HL-60/S4 treated with phorbol 12-myristate 13-acetate at 8.2 ng/mL for 4 days and 3 days (cell line): Measurements from ENCODE around the gene EFL1.
"Not testable (repeated sequence)": the region's sequence is repeated elsewhere in the genome, so short reads cannot be mapped to it uniquely, and the experiment has no call there.

Source experiments
- in situ Hi-C: fragments of 300-500 bp; cut with MboI; formaldehyde crosslinking; loops from 2 replicates; pipeline ENCODE4 v1.15.0; 2022; ENCODE audit warnings: low sequenced_read_pairs

Gene EFL1

DNA sequence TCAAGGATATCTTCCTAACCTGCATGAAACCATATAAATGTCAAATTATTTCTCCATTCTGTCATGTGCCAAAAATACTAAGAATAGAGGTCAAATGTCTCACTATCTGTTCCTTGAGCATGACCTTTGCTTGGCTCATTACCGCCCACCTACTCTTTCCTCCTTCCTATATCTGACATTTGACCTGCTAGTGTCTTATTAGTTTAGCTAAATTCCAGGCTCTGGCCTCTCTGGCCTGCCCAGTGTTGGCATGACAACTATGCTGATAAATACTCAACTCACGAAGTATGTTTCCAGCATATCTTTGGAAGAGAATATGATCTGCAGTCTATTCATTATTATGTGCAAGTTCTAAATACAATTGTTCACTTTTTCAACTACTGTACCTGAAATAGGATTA is 58.0 kb downstream of the EFL1 start:
- in situ Hi-C loops: not testable (repeated sequence)

DNA sequence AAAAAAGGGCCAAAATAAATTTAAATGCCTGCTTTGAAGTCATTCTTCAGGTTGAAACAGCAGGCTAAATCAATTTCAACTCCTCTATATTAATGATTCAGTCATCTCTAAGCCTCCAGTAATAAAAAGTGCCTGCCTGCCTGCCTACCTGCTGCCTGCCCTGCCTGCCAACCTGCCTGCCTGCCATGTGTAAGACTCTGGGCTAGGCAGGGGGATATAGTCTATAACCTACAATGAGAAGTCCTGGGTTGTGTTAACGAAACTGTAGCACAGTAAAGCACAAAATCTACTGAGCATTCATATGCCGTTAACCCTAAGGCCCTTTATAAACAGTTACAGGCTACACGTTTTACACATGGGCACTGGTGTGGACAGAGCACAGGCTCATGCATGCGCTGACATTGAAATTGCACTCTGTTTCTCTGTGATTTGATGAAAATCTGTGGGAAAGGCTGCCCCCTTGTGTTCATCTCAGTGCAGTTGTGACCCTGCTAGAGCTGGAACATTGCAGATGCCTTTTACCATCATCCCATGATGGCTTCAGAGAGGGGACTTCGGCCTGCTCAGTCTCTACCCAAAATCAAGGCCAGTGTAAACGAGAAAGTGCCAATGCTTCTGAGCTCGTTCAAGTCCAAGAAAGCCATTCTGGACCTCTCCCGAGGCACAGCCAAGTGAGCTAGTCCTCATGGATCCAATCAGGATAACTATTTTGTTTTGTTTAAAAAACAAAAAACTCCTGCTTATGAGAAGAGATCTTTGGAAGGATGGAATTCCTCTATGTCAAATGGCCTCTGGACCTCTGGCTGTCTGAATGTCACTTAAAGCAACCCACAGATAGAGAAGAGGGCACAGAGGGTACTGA is 64.6 kb downstream of the EFL1 start:
- in situ Hi-C loops: no loop called here

DNA sequence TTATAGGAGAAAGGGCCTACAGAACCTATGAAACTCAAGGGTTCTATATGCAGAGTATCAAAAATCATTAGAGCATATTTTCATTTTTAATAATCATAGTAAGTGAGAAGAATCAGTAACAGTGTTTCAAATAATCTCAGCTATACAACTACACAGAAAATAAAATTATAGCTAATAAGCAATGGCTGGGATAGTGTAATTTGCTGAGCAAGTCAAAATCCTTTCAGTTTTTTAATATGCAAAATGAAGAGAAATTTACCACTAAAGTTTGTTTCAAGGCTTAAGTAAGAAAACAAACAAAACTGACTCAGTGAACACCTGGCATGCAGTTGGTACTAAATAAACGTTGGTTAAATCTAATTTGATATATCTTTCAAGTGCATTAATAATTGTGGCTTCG is 66.2 kb downstream of the EFL1 start:
- in situ Hi-C loops: no loop called here

DNA sequence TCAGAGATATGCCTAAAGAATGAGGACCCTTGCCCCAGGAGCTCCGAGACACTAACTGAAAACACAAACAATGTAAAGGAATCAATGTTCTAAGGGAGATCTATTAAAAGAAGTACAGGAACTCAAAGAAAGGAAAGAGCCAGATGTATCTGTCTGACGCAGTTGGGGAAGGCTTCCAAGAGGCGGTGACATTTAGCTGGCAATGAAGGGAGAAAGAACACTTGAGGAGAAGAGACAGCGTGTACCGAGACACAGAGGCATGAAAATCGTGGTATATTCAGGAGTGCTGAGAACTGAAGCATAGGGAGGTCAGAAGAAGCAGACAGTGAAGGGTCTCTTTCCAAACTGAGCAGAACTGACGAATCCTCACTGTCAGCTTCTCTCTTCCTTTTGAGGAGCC is 66.7 kb downstream of the EFL1 start:
- in situ Hi-C loops: not testable (repeated sequence)

DNA sequence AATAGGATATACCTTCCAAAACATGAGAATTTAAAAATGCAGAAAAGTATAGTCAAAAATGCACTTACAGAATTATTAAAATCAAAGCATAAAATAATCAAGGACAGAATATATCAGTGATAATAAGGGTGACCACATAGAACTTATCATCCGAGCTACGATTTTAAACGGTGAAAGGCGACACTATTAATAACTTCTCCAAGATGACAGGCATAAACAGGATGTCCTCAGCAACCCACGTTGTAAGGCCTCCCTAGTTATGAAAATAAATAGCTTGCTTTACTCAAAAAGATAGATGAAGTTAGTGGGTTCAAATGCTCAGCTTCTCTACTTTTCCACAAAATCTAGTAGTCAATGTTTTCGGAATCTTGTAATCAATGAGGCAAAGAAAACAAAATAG is 68.0 kb downstream of the EFL1 start:
- in situ Hi-C loops: not testable (repeated sequence)

GRCh38 chr15:82193435-82193834 is 69.1 kb downstream of the EFL1 start:
- in situ Hi-C loops: not testable (repeated sequence)

DNA sequence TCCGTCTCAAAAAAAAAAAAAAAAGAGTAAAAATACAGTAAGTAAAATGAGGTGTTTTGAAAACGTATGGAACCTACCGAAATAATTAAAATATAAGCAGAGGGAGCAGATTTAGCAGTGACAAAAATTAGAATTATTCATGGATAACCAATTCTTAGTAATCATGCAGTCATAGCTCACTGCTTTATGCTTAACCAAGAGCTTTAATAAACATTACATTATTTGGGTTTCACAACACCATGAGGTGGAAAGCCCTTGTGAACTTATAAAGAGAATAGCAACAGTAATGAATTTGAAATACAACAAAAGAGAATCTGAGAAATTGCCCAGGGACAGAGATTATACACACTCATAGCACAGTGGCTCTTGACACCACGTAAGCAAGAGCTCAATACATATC is 70.1 kb downstream of the EFL1 start:
- in situ Hi-C loops: not testable (repeated sequence)

GRCh38 chr15:82186719-82187406 is 75.7 kb downstream of the EFL1 start:
- in situ Hi-C loops: no loop called here

DNA sequence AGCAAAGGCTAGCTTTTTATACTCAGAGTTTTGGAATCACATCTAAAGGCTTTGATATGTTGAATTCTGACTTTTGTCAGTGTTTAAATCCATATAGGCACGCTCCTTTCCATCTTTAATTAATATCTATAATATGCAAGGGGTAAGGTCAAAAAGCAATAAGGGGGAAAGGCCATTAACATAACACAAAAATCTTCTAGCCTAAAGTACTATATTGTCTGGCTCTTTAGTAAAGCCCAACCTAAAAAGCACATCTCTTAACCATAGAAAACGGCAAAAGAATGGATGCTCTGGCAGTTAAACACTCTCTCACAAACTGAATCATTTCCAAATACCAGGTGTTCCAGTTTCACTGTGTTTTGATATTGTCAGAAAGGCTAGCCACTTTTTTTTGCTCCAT is 76.4 kb downstream of the EFL1 start:
- in situ Hi-C loops: no loop called here

DNA sequence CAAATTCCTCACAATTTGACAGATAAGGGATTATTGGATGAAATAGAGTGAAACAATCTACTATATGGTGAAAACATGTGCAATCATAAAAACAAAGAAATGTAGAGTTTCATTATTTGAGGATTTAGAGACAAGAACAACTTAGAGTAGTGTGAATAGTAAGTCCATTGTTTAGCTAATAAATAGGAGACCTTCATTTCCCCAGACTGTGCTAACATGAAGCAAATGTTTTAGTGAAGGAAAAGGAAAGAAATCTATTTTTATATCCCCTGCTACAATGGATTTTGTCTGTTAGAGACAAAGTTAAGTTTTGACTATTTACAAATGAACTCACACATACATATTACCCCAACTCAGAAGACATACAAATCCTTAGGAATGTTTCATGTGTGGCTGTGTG is 77.8 kb downstream of the EFL1 start:
- in situ Hi-C loops: no loop called here

DNA sequence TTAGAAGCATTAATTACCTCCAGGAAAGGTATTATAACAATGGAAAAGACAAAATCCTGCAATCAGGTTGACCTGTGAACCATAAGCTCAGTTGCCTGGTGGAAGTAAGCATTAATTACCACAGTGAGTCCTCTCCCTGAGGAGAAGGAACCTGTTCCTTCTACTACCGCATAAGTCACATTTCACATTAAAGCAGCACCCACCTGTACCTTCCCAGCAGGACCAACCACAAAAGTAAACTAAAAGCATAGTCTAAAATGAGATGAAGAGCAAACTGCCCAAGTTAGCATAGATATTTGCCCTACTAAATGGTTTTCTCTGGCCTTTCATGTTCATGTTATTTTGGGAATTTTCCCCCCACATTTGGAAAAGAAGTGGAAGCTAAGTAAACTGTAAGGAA is 78.2 kb downstream of the EFL1 start:
- in situ Hi-C loops: no loop called here

DNA sequence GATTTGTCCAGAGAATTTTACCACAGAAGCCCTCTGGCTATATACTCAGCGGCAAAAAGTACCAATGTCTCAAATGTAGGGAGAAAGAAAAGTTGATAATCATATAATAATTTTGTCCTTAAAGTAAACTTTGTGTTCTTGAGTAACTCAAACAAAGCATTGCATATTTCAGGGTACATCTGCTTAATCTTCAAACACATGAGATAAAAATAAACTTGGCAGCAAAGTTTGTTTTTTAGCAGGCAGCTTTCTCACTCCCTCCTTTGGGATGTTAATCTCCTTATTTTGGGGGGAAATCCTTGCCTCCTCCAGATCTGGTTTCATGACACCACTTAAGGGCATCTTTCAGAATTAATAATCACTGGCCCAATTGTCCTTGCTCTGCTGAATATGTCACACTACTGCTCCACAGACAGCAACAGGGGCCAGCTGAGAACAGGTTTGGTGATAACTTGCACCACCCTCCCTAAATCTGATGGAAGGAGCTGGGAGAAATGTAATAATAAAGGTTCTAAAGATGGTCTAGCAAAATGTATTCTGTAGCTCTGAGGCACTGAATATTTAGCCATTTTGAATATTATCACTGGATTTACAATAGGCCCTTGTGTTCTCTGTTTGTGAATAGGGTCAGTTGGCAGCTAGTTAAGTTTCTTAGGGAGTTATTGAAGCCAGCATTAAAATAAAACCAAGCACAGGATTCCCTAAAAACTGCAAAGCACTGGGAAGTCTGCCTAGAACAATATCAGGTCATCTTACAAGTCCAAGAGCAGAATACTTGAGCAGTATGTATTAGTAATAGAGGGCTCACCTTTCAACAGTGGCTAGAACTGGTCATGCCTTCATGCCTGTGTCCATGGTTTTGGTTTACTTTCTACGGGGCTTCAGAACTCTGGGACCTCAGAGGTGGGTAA is 79.2 kb downstream of the EFL1 start:
- in situ Hi-C loops: no loop called here

DNA sequence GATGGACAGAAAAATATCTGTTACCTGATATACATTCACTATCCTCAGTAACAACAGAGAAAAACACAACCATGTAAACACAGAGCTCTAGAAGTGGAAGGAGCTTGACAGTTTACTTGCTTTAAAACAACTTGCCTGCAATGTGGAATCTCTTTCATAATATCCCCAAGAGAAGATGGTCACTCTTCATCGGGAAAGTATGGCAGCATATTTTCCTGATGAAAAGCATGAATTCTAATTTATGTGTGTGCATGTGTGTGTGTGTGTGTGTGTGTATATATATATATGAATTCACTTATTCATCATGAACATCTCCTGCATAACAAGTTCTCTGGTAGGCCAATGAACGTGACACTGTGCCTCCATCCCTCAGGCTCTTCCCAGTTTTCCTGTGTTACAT is 81.2 kb downstream of the EFL1 start:
- in situ Hi-C loops: no loop called here

GRCh38 chr15:82178061-82178460 is 84.5 kb downstream of the EFL1 start:
- in situ Hi-C loops: no loop called here

GRCh38 chr15:82177291-82178010 is 85.1 kb downstream of the EFL1 start:
- in situ Hi-C loops: no loop called here

- in situ Hi-C loops: no loop called here
Observed at GRCh38 chr15:82176542-82176941, 86.0 kb downstream of the EFL1 start.

- in situ Hi-C loops: no loop called here
Observed at GRCh38 chr15:82174471-82175235, 87.9 kb downstream of the EFL1 start.

DNA sequence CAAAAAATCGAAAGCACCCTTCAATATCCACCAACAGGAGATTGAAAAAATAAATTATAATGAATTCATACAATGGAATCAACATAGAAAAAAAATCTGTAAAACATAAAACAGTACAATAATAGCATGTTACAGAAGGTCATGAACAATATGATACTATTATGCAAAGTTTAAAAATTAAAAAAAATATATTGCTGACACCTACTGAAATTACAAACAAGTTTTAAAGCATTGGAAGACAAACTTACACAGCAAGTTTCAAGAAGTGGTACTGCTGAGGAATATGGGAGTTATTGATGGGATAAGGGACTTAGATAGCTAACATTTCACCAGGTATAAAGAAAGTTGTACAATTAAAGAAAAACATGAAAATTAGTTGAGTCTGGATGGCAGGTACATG is 89.4 kb downstream of the EFL1 start:
- in situ Hi-C loops: no loop called here

- in situ Hi-C loops: no loop called here
Observed at GRCh38 chr15:82172506-82172905, 90.0 kb downstream of the EFL1 start.

GRCh38 chr15:82168757-82169156 is 93.8 kb downstream of the EFL1 start:
- in situ Hi-C loops: no loop called here
